Activated CD4-positive, alpha-beta T cell treated with anti-CD3 and anti-CD28 coated beads, Interleukin-2, amount 50 U/mL, for 48 hours (primary cell): ENCODE results near the gene MSL3B.

Experiments
- DNase-seq, 2 experiments: peaks; one replicate each; pipeline ENCODE4 v3.0.0-alpha.2; 2020

Gene MSL3B

GRCh38 chr2:233832414-233832813 is 35.8 kb downstream of the MSL3B start:
- DNase-seq, result no peak

GRCh38 chr2:233831861-233832260 is 36.3 kb downstream of the MSL3B start:
- DNase-seq, result no peak

- DNase-seq, result no peak
Measured at GRCh38 chr2:233831011-233831721, 37.0 kb downstream of the MSL3B start.

- no peak for DNase-seq
Measured at GRCh38 chr2:233830111-233830802, 37.9 kb downstream of the MSL3B start.

GRCh38 chr2:233829193-233830110 is 38.7 kb downstream of the MSL3B start:
- no peak for DNase-seq

- DNase-seq, result no peak
Measured at GRCh38 chr2:233828546-233829192, 39.5 kb downstream of the MSL3B start.

- no peak for DNase-seq
Measured at GRCh38 chr2:233824373-233824772, 43.8 kb downstream of the MSL3B start.

- DNase-seq, result no peak
Measured at GRCh38 chr2:233823731-233824121, 44.5 kb downstream of the MSL3B start.

- no peak for DNase-seq
Measured at GRCh38 chr2:233822781-233823730, 45.1 kb downstream of the MSL3B start.

- DNase-seq, result no peak
Measured at GRCh38 chr2:233822101-233822771, 46.0 kb downstream of the MSL3B start.

GRCh38 chr2:233821709-233822100 is 46.5 kb downstream of the MSL3B start:
- DNase-seq, result no peak

GRCh38 chr2:233821196-233821595 is 47.0 kb downstream of the MSL3B start:
- DNase-seq, result no peak

GRCh38 chr2:233820774-233821105 is 47.4 kb downstream of the MSL3B start:
- no peak for DNase-seq

GRCh38 chr2:233819884-233820773 is 48.1 kb downstream of the MSL3B start:
- no peak for DNase-seq

GRCh38 chr2:233818639-233819621 is 49.3 kb downstream of the MSL3B start:
- no peak for DNase-seq

- DNase-seq, result no peak
Measured at GRCh38 chr2:233817995-233818638, 50.1 kb downstream of the MSL3B start.

- no peak for DNase-seq
Measured at GRCh38 chr2:233817361-233817911, 50.8 kb downstream of the MSL3B start.

- no peak for DNase-seq
Measured at GRCh38 chr2:233816771-233817170, 51.4 kb downstream of the MSL3B start.
